Measurements from ENCODE around the gene TMEM141.

DNA sequence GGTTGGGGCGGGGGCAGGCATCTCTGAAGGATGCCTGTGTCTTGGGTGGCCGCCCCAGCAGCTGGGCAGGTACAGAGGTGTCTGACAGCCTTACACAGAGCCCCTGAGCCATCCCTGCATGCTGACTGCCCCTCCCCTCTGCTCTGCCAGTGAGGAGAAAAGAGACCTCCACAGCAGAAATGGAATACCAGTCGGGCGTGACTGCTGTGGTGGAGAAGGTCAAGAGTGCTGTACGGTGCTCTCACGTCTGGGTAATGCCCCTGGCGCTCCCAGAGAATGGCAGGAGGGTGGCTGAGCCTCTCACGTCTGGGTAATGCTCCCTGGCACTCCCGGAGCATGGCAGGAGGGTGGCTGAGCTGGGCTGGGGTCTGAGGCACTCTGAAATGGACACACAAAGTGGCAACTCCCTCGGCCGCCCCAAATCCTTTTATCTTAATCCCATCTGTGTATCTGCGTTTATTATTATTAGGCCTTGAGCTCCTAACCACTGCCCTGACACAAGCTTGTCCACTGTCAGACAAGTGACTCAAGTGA is 14.1 kb downstream of the TMEM141 start:
- TF ChIP-seq CTCF (conservative IDR thresholded peaks at IDR 0.05 in 1 of 2, IDR thresholded peaks at IDR 0.05 in 1 of 2; ENCODE audit: low read depth in 1 of 2, low read length in 2 of 2) (no peak), EZH2 (IDR thresholded peaks at IDR 0.05; ENCODE audit: low read length, missing control alignments) (no peak)

All from fibroblast of lung (primary cell).